ENCODE data around the gene FGF22. TPM values are rescaled to one million over a fixed set of nuclear protein-coding genes. Genes with fewer than 3 reads are reported as not detected.

Gene FGF22
- total and polyA plus RNA-seq, 10 of the 15 experiments (the other 5 are each of a cell fraction or from before 2014, with no cell fraction given), result 0.05 TPM; not detected in 9

- Histone ChIP-seq H3K9me3 (replicated peaks; ENCODE audit: control insufficient read depth, insufficient read depth, low read length) (no peaks in the 10 kb centered on the region), H3K27ac (ENCODE audit: control insufficient read depth, insufficient read depth) (no peak overlapping the region), H2AFZ (ENCODE audit: control insufficient read depth, low read depth, low read length) (no peak overlapping the region), H3K4me2 (ENCODE audit: control insufficient read depth, insufficient read depth) (no peak overlapping the region), H4K20me1 (ENCODE audit: control insufficient read depth, insufficient read depth) (no peaks in the 10 kb centered on the region), H3K27me3 (replicated peaks in 1 of 2; ENCODE audit: control insufficient read depth in 2 of 2, insufficient read depth in 2 of 2, low read length in 1 of 2) (no peaks in the 10 kb centered on the region), H3K36me3 (ENCODE audit: control insufficient read depth in 2 of 2, insufficient read depth in 2 of 2, low read length in 1 of 2) (no peaks in the 10 kb centered on the region), H3K9ac (ENCODE audit: control insufficient read depth, insufficient read depth, low read length) (no peak overlapping the region), H3K79me2 (ENCODE audit: control insufficient read depth, insufficient read depth, low read length) (no peaks in the 10 kb centered on the region), H3K4me1 (ENCODE audit: control insufficient read depth, insufficient read depth, low read length) (peaks cover 8% of the 10 kb centered on the region), H3K4me3 (no peak overlapping the region)
- BruUV-seq (replicated peaks), result no TSS peak
- intact Hi-C loops (cut with micrococcal nuclease; ENCODE audit: unreplicated experiment), result no loop called here
- TF ChIP-seq FOXM1 (IDR thresholded peaks at IDR 0.05; ENCODE audit: low read depth, low read length), result no peak
- TF ChIP-seq CEBPB (IDR thresholded peaks at IDR 0.05; ENCODE audit: borderline replicate concordance in 1 of 2, low read depth in 2 of 2, low read length in 2 of 2), result no peak
- no peak for TF ChIP-seq ZBTB33 (IDR thresholded peaks at IDR 0.05)
- TF ChIP-seq ZNF622 (IDR thresholded peaks at IDR 0.05), result no peak
- ChIA-PET RAD21 (ENCODE audit: unreplicated experiment) (no interaction called here), POLR2A (no interaction called here), SMC1A (ENCODE audit: uncharacterized antibody, unreplicated experiment) (no interaction called here), CTCF (no interaction called here)
- DNase-seq (ENCODE audit: low read depth, low spot score), result no peak
- 58% methylated on average over 29 of the region's 30 CpGs for WGBS (ENCODE audit: insufficient coverage, insufficient replicate concordance, low lambda C conversion rate, missing lambda C conversion rate)
- ATAC-seq, result no peak
- no peak for FAIRE-seq
- in situ Hi-C loops (cut with MboI), result no loop called here
These were observed 32.2 kb upstream of the FGF22 start for GRCh38 chr19:607301-608154.

Measured in GM12878 (cell line).